ENCODE measurements around the gene FAM120B.

DNA sequence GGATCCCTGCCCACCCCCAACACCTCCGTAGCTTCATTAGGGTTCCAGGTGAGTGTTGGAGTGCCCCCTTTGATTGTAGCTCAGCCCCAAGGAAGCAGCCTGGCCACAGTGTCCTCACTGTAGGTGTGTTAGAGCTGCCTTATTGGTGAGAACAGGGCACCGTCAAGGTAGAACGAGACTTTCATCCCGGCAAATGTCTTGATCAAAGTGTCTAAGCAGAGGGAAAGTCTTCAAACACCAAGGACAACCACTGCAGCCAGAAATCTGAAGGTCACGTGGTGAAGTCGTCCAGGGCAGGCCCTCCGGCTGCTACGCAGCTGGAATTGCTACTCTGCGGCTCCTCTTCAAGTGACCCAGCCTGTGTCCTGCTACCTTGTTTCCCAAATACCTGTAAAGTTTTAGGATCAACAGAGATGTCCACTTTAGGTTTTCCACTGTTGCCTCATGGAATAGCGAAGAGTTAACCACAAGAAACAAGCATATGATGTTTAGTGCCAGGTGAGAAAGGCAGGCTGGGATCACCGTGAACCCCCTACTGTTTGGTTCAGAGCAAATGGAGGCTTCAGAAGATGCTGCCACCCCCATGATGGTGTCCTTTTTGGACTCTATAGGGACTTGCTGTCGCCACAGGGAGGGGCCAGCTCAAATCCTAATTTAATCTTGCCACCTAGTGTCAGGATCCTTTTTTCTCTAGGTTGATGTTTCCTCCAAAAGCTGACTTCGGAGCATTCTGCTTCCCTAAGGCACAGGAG is 14.0 kb upstream of the FAM120B start:
- TF ChIP-seq, protein P1, sequence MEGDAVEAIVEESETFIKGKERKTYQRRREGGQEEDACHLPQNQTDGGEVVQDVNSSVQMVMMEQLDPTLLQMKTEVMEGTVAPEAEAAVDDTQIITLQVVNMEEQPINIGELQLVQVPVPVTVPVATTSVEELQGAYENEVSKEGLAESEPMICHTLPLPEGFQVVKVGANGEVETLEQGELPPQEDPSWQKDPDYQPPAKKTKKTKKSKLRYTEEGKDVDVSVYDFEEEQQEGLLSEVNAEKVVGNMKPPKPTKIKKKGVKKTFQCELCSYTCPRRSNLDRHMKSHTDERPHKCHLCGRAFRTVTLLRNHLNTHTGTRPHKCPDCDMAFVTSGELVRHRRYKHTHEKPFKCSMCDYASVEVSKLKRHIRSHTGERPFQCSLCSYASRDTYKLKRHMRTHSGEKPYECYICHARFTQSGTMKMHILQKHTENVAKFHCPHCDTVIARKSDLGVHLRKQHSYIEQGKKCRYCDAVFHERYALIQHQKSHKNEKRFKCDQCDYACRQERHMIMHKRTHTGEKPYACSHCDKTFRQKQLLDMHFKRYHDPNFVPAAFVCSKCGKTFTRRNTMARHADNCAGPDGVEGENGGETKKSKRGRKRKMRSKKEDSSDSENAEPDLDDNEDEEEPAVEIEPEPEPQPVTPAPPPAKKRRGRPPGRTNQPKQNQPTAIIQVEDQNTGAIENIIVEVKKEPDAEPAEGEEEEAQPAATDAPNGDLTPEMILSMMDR (IDR thresholded peaks at IDR 0.05) = peak; percentile 10 to 37 (median 28)
- TF ChIP-seq POLR2A (IDR thresholded peaks at IDR 0.05) = no peak
